Neural cell (in vitro differentiated cells): ENCODE data around the gene CFAP100. TPM values are rescaled to one million over a fixed set of nuclear protein-coding genes. Genes with fewer than 3 reads are reported as not detected.

ENCODE experiments used
- H2AFZ ChIP-seq: fragments of 200-600, 300-800 bp; sonication (generic), shearing (Covaris generic); 2 replicates; pipeline ENCODE4 v1.6.0; 2014; ENCODE audit warnings: low read depth, mild to moderate bottlenecking, antibody characterized with exemption, low read length, moderate library complexity
- H3F3A ChIP-seq: fragments of 200-600 bp; shearing (Covaris generic); 2 replicates; pipeline ENCODE4 v1.6.1; 2016; ENCODE audit warnings: mild to moderate bottlenecking, moderate library complexity, mixed read lengths, antibody characterized with exemption, low read length; ENCODE audit not compliant: insufficient read depth, poor library complexity, severe bottlenecking
- H3K27ac ChIP-seq: fragments of 200-600, 300-800 bp; sonication (generic), shearing (Covaris generic); 2 replicates; pipeline ENCODE4 v1.5.1; 2014; ENCODE audit warnings: mild to moderate bottlenecking, low read length, moderate library complexity
- H3K27me3 ChIP-seq: fragments of 300-800, 200-600 bp; sonication (generic), shearing (Covaris generic); 2 replicates; pipeline ENCODE4 v1.6.0; 2014; ENCODE audit warnings: mild to moderate bottlenecking, low read depth, low read length, moderate library complexity; ENCODE audit not compliant: insufficient read depth
- H3K36me3 ChIP-seq: fragments of 300-800, 200-600 bp; sonication (generic), shearing (Covaris generic); 2 replicates; pipeline ENCODE4 v1.5.1; 2014; ENCODE audit warnings: mild to moderate bottlenecking, antibody characterized with exemption, low read length, moderate library complexity; ENCODE audit not compliant: insufficient read depth
- H3K4me2 ChIP-seq: fragments of 300-800, 200-600 bp; sonication (generic), shearing (Covaris generic); 2 replicates; pipeline ENCODE4 v1.6.0; 2014; ENCODE audit warnings: mild to moderate bottlenecking, low read length
- H3K4me3 ChIP-seq: fragments of 300-800, 200-600 bp; sonication (generic), shearing (Covaris generic); 2 replicates; pipeline ENCODE4 v1.5.1; 2014; ENCODE audit warnings: mild to moderate bottlenecking, low read length, moderate library complexity
- H3K79me2 ChIP-seq: fragments of 200-600 bp; shearing (Covaris generic); replicated peaks from 2 replicates; pipeline ENCODE4 v1.6.0; 2014; ENCODE audit warnings: mild to moderate bottlenecking, low read length, moderate library complexity; ENCODE audit not compliant: insufficient read depth
- H3K9ac ChIP-seq: fragments of 300-800, 200-600 bp; sonication (generic), shearing (Covaris generic); 2 replicates; pipeline ENCODE4 v1.6.1; 2016; ENCODE audit warnings: mild to moderate bottlenecking, low read length, mixed read lengths
- H3K9me2 ChIP-seq: fragments of 200-600 bp; shearing (Covaris generic); 2 replicates; pipeline ENCODE4 v1.6.1; 2016; ENCODE audit warnings: mild to moderate bottlenecking, low read length, mixed read lengths; ENCODE audit not compliant: insufficient read depth
- H3K9me3 ChIP-seq: fragments of 200-600, 300-800 bp; sonication (generic), shearing (Covaris generic); 2 replicates; pipeline ENCODE4 v1.6.1; 2016; ENCODE audit warnings: mild to moderate bottlenecking, mixed run types, low read length, moderate library complexity, mixed read lengths
- H4K20me1 ChIP-seq: fragments of 200-600 bp; shearing (Covaris generic); 2 replicates; pipeline ENCODE4 v1.6.1; 2016; ENCODE audit warnings: mild to moderate bottlenecking, mixed run types; ENCODE audit not compliant: insufficient read depth
- EP300 ChIP-seq: fragments of 450-650 bp; conservative IDR thresholded peaks from 2 replicates; pipeline ENCODE4 v1.6.1; 2014; ENCODE audit warnings: antibody characterized with exemption, mild to moderate bottlenecking, moderate library complexity; ENCODE audit not compliant: poor library complexity, severe bottlenecking
- EZH2 ChIP-seq: fragments of 200-600, 300-800 bp; shearing (Covaris generic), sonication (generic); IDR thresholded peaks from 2 replicates; pipeline ENCODE4 v1.6.1; 2014; ENCODE audit warnings: antibody characterized with exemption, low read length, borderline replicate concordance, mild to moderate bottlenecking; ENCODE audit not compliant: insufficient read depth, poor library complexity, severe bottlenecking
- MXI1 ChIP-seq: fragments of 450-650 bp; conservative IDR thresholded peaks from 2 replicates; pipeline ENCODE4 v1.6.1; 2014; ENCODE audit warnings: antibody characterized with exemption, mild to moderate bottlenecking; ENCODE audit not compliant: poor library complexity, severe bottlenecking
- POLR2AphosphoS5 ChIP-seq: IDR thresholded peaks from 2 replicates; pipeline ENCODE4 v1.6.1; 2012
- RAD21 ChIP-seq: fragments of 450-650 bp; conservative IDR thresholded peaks from 2 replicates; pipeline ENCODE4 v1.6.1; 2014; ENCODE audit warnings: antibody characterized with exemption, mild to moderate bottlenecking, moderate library complexity
- SMC3 ChIP-seq: fragments of 450-650 bp; conservative IDR thresholded peaks from 2 replicates; pipeline ENCODE4 v1.6.1; 2014; ENCODE audit warnings: antibody characterized with exemption, mild to moderate bottlenecking, moderate library complexity; ENCODE audit not compliant: poor library complexity
- TAF1 ChIP-seq: IDR thresholded peaks from 2 replicates; pipeline ENCODE4 v1.6.1; 2012; ENCODE audit warnings: low read depth
- polyA plus RNA-seq: library from polyadenylated mRNA; depleted of rRNA; stranded (reverse); fragments of >200 nt; gene quantifications from 2 replicates; pipeline ENCODE4 v1.2.3, GENCODE V29; 2014
- TF ChIP-seq, protein P1 (sequence below): fragments of 450-650 bp; IDR thresholded peaks from 2 replicates; pipeline ENCODE4 v1.5.1; 2014; ENCODE audit warnings: antibody characterized with exemption, mild to moderate bottlenecking, moderate library complexity; ENCODE audit not compliant: poor library complexity, severe bottlenecking
- TF ChIP-seq, protein P2 (sequence below): IDR thresholded peaks from 2 replicates; pipeline ENCODE4 v1.6.1; 2012; ENCODE audit warnings: borderline replicate concordance

Gene CFAP100
- polyA plus RNA-seq, 1 donor from 2014 or later, result not detected

GRCh38 chr3:126439968-126440708 lies 45.4 kb downstream of the CFAP100 start:
- H4K20me1 ChIP-seq, result no peaks in the 10 kb centered on the region
- no peaks in the 10 kb centered on the region for H3K9me2 ChIP-seq
- H3K4me2 ChIP-seq, result no peak overlapping the region
- no peaks in the 10 kb centered on the region for H3K9me3 ChIP-seq
- no peaks in the 10 kb centered on the region for H3K36me3 ChIP-seq
- no peak overlapping the region for H3K27ac ChIP-seq
- H2AFZ ChIP-seq, result no peak overlapping the region
- no peaks in the 10 kb centered on the region for H3K27me3 ChIP-seq
- H3K4me3 ChIP-seq, result no peak overlapping the region
- no peaks in the 10 kb centered on the region for H3F3A ChIP-seq
- no peak overlapping the region for H3K9ac ChIP-seq
- TF ChIP-seq MXI1 (no peak), POLR2AphosphoS5 (no peak), TAF1 (no peak)
- TF ChIP-seq, protein P1, sequence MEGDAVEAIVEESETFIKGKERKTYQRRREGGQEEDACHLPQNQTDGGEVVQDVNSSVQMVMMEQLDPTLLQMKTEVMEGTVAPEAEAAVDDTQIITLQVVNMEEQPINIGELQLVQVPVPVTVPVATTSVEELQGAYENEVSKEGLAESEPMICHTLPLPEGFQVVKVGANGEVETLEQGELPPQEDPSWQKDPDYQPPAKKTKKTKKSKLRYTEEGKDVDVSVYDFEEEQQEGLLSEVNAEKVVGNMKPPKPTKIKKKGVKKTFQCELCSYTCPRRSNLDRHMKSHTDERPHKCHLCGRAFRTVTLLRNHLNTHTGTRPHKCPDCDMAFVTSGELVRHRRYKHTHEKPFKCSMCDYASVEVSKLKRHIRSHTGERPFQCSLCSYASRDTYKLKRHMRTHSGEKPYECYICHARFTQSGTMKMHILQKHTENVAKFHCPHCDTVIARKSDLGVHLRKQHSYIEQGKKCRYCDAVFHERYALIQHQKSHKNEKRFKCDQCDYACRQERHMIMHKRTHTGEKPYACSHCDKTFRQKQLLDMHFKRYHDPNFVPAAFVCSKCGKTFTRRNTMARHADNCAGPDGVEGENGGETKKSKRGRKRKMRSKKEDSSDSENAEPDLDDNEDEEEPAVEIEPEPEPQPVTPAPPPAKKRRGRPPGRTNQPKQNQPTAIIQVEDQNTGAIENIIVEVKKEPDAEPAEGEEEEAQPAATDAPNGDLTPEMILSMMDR, result no peak
- no peaks in the 10 kb centered on the region for H3K79me2 ChIP-seq

- Histone ChIP-seq H3K9me2 (no peaks in the 10 kb centered on the region), H3K4me2 (no peak overlapping the region), H3K36me3 (no peaks in the 10 kb centered on the region), H2AFZ (no peak overlapping the region), H3K4me3 (no peak overlapping the region), H3F3A (no peaks in the 10 kb centered on the region), H3K27ac (no peak overlapping the region), H3K9me3 (no peaks in the 10 kb centered on the region), H3K79me2 (no peaks in the 10 kb centered on the region), H3K27me3 (no peaks in the 10 kb centered on the region), H3K9ac (no peak overlapping the region), H4K20me1 (no peaks in the 10 kb centered on the region)
- TF ChIP-seq EZH2 (no peak), POLR2AphosphoS5 (no peak), EP300 (no peak), TAF1 (no peak), RAD21 (no peak), MXI1 (no peak), SMC3 (no peak)
- TF ChIP-seq, protein P1, result no peak
- TF ChIP-seq, protein P2, sequence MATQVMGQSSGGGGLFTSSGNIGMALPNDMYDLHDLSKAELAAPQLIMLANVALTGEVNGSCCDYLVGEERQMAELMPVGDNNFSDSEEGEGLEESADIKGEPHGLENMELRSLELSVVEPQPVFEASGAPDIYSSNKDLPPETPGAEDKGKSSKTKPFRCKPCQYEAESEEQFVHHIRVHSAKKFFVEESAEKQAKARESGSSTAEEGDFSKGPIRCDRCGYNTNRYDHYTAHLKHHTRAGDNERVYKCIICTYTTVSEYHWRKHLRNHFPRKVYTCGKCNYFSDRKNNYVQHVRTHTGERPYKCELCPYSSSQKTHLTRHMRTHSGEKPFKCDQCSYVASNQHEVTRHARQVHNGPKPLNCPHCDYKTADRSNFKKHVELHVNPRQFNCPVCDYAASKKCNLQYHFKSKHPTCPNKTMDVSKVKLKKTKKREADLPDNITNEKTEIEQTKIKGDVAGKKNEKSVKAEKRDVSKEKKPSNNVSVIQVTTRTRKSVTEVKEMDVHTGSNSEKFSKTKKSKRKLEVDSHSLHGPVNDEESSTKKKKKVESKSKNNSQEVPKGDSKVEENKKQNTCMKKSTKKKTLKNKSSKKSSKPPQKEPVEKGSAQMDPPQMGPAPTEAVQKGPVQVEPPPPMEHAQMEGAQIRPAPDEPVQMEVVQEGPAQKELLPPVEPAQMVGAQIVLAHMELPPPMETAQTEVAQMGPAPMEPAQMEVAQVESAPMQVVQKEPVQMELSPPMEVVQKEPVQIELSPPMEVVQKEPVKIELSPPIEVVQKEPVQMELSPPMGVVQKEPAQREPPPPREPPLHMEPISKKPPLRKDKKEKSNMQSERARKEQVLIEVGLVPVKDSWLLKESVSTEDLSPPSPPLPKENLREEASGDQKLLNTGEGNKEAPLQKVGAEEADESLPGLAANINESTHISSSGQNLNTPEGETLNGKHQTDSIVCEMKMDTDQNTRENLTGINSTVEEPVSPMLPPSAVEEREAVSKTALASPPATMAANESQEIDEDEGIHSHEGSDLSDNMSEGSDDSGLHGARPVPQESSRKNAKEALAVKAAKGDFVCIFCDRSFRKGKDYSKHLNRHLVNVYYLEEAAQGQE, result no peak
Observed at GRCh38 chr3:126440709-126440995, 45.9 kb downstream of the CFAP100 start.
